Parathyroid adenoma (tissue), 2 donors: ENCODE data around the gene CASKIN1.
A peak's percentile ranks its signal among the peaks of the same experiment; 100 is the strongest.

Source experiments
- H2AFZ ChIP-seq: fragments of 300-600 bp; sonication (generic); one replicate; pipeline ENCODE4 v1.7.0; 2017; ENCODE audit warnings: antibody characterized with exemption, mild to moderate bottlenecking
- H3K27ac ChIP-seq: fragments of 300-600 bp; sonication (generic); one replicate; pipeline ENCODE4 v1.7.0; 2017
- H3K27me3 ChIP-seq: fragments of 300-600 bp; sonication (generic); one replicate; pipeline ENCODE4 v1.7.0; 2017; ENCODE audit warnings: low read length; ENCODE audit not compliant: control insufficient read depth, insufficient read depth
- H3K36me3 ChIP-seq: fragments of 300-600 bp; sonication (generic); one replicate; pipeline ENCODE4 v1.7.0; 2017; ENCODE audit warnings: low read length; ENCODE audit not compliant: control insufficient read depth, insufficient read depth
- H3K4me1 ChIP-seq: fragments of 300-600 bp; sonication (generic); one replicate; pipeline ENCODE4 v1.7.0; 2017; ENCODE audit warnings: control low read depth
- H3K4me2 ChIP-seq: fragments of 300-600 bp; sonication (generic); one replicate; pipeline ENCODE4 v1.7.0; 2017; ENCODE audit warnings: low read length
- H3K4me3 ChIP-seq: fragments of 300-600 bp; sonication (generic); one replicate; pipeline ENCODE4 v1.7.0; 2017; ENCODE audit warnings: low read depth, low read length
- H3K79me2 ChIP-seq: fragments of 300-600 bp; sonication (generic); one replicate; pipeline ENCODE4 v1.7.0; 2017; ENCODE audit warnings: control low read depth
- H3K9ac ChIP-seq: fragments of 300-600 bp; sonication (generic); one replicate; pipeline ENCODE4 v1.7.0; 2017; ENCODE audit warnings: mild to moderate bottlenecking
- H3K9me3 ChIP-seq: fragments of 300-600 bp; sonication (generic); one replicate; pipeline ENCODE4 v1.7.0; 2017; ENCODE audit warnings: low read length; ENCODE audit not compliant: control insufficient read depth
- TF ChIP-seq, protein P1 (sequence below): fragments of 300-600 bp; sonication (generic); IDR thresholded peaks from one replicate; pipeline ENCODE4 v1.7.0; 2017; ENCODE audit warnings: antibody characterized with exemption, mild to moderate bottlenecking
- donor health status: primary hyperparathyroidism.

CASKIN1 gene

DNA sequence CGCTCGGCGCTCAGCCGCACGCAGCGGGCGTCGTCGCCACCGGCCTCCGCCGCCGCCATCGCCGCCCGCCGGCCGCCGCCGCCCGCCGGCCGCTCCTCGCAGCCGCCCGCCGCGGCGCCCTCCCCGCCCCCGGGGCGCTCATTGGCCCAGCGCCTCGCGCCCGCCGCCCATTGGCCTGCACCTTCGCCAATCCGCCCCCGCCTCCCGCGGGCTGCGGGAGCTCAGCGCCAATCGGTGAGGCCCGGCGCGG lies 18.2 kb upstream of the CASKIN1 start, which contains the start of gene PGP:
PGP (minus strand) TSS at position 122 of the 250 bp plus-strand sequence; CDS start at position 59, 63 bp downstream.
- Histone ChIP-seq H3K4me2 (peak within 1 kb of the TSS; percentile 98), H2AFZ (peak within 1 kb of the TSS; percentile 98), H3K79me2 (no peaks in the 10 kb centered on the region), H3K36me3 (no peaks in the 10 kb centered on the region), H3K9me3 (no peaks in the 10 kb centered on the region), H3K4me3 (peak within 1 kb of the TSS; percentile 64), H3K4me1 (peaks cover 23% of the 10 kb centered on the region), H3K27me3 (no peaks in the 10 kb centered on the region), H3K9ac (peak within 1 kb of the TSS; percentile 35), H3K27ac (peak within 1 kb of the TSS; percentile 90)
- TF ChIP-seq, protein P1, sequence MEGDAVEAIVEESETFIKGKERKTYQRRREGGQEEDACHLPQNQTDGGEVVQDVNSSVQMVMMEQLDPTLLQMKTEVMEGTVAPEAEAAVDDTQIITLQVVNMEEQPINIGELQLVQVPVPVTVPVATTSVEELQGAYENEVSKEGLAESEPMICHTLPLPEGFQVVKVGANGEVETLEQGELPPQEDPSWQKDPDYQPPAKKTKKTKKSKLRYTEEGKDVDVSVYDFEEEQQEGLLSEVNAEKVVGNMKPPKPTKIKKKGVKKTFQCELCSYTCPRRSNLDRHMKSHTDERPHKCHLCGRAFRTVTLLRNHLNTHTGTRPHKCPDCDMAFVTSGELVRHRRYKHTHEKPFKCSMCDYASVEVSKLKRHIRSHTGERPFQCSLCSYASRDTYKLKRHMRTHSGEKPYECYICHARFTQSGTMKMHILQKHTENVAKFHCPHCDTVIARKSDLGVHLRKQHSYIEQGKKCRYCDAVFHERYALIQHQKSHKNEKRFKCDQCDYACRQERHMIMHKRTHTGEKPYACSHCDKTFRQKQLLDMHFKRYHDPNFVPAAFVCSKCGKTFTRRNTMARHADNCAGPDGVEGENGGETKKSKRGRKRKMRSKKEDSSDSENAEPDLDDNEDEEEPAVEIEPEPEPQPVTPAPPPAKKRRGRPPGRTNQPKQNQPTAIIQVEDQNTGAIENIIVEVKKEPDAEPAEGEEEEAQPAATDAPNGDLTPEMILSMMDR = no peak

DNA sequence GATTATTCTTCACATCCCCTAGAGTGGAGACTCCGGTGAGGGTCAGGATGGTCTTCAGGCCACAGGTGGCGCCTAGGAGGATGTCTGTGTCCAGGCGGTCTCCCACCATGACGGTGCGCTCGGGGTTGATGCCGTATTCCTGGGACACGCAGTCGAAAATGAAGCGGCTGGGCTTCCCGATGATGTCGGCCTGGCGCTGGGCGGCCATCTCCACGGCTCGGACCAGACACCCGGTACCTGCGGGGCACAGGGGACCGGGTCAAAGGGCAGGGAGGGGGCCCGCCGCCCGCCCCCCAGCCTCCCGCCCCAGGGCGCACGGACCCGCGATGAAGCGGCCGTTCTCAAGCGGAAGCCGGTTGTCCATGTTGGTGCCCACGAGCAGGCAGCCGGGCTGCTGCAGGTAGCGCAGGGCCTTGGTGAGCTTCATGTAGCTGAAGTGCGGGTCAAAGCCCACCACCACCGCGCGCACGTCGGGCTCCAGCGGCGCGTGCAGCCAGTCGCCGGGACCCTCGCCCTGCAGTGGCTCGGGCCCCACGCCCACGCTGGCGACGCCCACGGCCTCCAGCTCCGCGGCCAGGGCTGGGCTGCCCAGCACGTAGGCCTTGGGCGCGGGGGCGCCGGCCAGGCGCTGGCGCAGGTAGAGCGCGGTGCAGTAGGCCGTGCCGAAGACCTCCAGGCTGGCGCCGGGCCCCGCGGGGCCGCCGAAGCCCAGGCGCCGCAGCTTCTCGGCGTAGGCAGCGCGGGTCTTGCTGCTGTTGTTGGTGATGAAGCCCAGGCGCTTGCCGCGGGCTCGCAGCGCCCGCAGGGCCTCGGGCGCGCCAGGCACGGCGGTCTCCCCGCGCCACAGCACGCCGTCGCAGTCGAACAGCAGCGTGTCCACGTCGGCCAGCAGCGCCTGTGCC lies 17.7 kb upstream of the CASKIN1 start:
- Histone ChIP-seq H3K27ac (no peak overlapping the region), H3K9me3 (no peaks in the 10 kb centered on the region)
- TF ChIP-seq, protein P1 = no peak

DNA sequence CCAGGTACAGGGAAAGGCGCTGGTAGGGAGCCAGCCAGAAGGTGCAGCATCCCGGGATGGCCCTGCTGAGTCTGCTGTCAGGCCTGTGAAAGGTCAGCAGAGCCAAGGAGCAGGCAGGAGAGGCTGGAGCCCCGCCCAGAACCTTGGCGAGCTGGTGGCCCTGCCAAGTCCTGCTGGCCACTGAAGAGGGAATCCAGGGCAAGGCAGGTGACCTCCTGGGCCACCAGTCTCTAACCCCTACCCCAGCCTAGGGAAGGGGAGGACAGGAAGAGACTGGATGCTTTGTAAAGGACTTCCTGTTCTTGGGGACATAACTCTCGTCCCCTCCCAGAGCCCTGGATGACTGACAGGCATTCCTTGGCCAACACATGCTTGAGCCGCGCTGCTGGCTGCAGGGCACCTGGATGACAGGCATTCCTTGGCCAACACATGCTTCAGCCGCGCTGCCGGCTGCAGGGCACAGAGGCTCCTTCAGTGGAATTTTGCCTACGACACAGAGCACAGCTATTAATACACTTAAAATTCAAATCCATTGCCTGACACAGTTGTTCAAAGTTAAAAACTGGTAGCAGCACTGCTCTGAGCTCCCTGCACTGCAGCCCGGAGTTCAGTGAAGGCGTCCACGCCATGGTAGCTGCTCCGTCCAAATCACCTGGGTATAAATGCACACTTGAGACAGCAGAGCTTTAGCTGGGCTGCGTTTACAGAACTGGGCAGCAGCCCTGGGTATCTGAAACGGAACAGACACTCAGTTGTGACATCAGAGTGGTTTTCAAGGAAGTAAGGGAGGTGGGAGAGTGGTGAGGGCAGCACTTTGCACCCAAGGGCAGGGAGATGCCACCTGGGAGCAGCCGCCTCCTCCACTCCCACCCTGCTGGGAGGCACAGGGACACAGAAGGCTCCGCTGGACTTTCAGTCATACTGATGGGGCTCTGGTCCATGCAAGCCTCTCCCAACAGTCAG lies 16.2 kb upstream of the CASKIN1 start:
- H2AFZ ChIP-seq = no peak overlapping the region

More for the DNA sequence above, 17.7 kb upstream of the CASKIN1 start:
- no peaks in the 10 kb centered on the region for H3K79me2 ChIP-seq
- no peaks in the 10 kb centered on the region for H3K27me3 ChIP-seq
- H3K9ac ChIP-seq = no peak overlapping the region
- H3K4me1 ChIP-seq = peaks cover 23% of the 10 kb centered on the region
- H3K4me2 ChIP-seq = peak overlapping the region; percentile 79
- no peaks in the 10 kb centered on the region for H3K36me3 ChIP-seq
- peak overlapping the region; percentile 79 for H2AFZ ChIP-seq
- H3K4me3 ChIP-seq = peak overlapping the region; percentile 50

DNA sequence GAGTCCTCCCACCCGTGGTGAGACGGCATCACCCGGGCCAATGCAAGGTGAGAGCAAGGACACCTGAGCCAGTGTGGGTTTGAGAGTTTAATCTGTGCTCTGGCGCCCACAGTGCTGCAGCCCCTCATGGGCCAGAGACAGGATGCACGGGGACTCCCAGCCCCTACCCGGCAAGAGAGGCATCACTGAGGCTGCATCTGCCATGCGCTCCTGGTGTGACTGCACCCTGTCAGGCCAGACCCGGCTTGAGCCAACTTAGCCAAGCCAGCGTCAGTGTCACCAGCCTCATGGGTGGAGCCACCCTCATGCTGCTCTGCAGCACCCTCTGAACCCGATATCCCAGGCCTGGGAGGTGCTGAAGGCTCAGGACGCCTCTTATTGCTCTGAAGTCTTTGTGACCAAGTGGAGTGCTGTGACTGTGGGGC lies 15.5 kb upstream of the CASKIN1 start:
- Histone ChIP-seq H3K27ac (peak overlapping the region; percentile 61), H3K9ac (no peak overlapping the region), H3K4me2 (peak overlapping the region; percentile 29), H2AFZ (no peak overlapping the region), H3K36me3 (no peaks in the 10 kb centered on the region), H3K79me2 (no peaks in the 10 kb centered on the region), H3K4me1 (peaks cover 23% of the 10 kb centered on the region), H3K4me3 (peak overlapping the region; percentile 19), H3K27me3 (no peaks in the 10 kb centered on the region), H3K9me3 (no peaks in the 10 kb centered on the region)
- TF ChIP-seq, protein P1 = no peak

More for the DNA sequence above, 16.2 kb upstream of the CASKIN1 start:
- H3K4me2 ChIP-seq = peak overlapping the region; percentile 29
- peaks cover 23% of the 10 kb centered on the region for H3K4me1 ChIP-seq
- peak overlapping the region; percentile 19 for H3K4me3 ChIP-seq
- H3K79me2 ChIP-seq = no peaks in the 10 kb centered on the region
- H3K27ac ChIP-seq = peak overlapping the region; percentile 61
- H3K9me3 ChIP-seq = no peaks in the 10 kb centered on the region
- no peaks in the 10 kb centered on the region for H3K27me3 ChIP-seq
- TF ChIP-seq, protein P1 = no peak
- H3K9ac ChIP-seq = no peak overlapping the region
- no peaks in the 10 kb centered on the region for H3K36me3 ChIP-seq
